ENCODE measurements around the gene HSD17B3. TPM values are rescaled to one million over a fixed set of nuclear protein-coding genes. Genes with fewer than 3 reads are reported as not detected.
"Not testable (repeated sequence)": the region's sequence is repeated elsewhere in the genome, so short reads cannot be mapped to it uniquely, and the experiment has no call there.

HSD17B3 gene
- total and polyA plus RNA-seq, 2 donors (not counting 3 experiments of a cell fraction or from before 2014, with no cell fraction given) = 0.46 TPM; not detected in 1

DNA sequence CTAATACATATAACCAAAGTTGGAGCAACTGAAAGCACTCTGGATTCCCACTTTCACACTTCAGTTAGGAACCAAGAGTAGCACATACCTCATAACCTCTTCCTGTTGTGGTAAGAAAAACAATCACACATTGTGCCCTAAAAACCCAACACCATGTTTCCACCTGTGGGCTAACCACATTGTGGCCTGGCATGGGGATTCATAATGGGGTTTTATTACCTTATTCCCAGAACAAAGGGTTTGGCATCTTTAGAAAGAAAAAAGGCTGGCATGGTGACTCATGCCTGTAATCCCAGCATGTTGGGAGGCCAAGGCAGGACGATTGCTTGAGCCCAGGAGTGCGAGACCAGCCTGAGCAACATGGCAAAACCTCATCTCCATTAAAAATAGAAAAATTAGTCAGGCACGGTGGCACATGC is 60.6 kb downstream of the HSD17B3 start:
- Histone ChIP-seq H2AFZ (ENCODE audit: low read depth, low read length) (no peak overlapping the region), H3K4me2 (ENCODE audit: insufficient read depth, low read length) (no peak overlapping the region), H3K27ac (ENCODE audit: insufficient read depth, low read depth, low read length) (no peak overlapping the region), H3K27me3 (ENCODE audit: control insufficient read depth in 2 of 2, insufficient read depth in 2 of 2, low read length in 2 of 2) (peaks cover 3 to 5% of the 10 kb centered on the region in 2 experiments), H3K36me3 (ENCODE audit: control insufficient read depth in 2 of 2, extremely low read depth in 1 of 2, insufficient read depth in 2 of 2, low read length in 2 of 2) (no peaks in the 10 kb centered on the region), H3K9me3 (replicated peaks; ENCODE audit: control insufficient read depth, insufficient read depth, low read length) (no peaks in the 10 kb centered on the region), H4K20me1 (replicated peaks; ENCODE audit: control insufficient read depth, extremely low read depth, insufficient read depth, low read length) (no peaks in the 10 kb centered on the region), H3K9me1 (replicated peaks; ENCODE audit: control insufficient read depth, extremely low read depth, insufficient read depth, low read length) (no peaks in the 10 kb centered on the region), H3K9ac (replicated peaks; ENCODE audit: extremely low read depth, insufficient read depth, low read length) (no peak overlapping the region), H3K79me2 (ENCODE audit: control insufficient read depth, insufficient read depth, low read length) (no peaks in the 10 kb centered on the region), H3K4me3 (replicated peaks in 1 of 3; ENCODE audit: insufficient read depth in 1 of 3, low read depth in 1 of 3, low read length in 3 of 3) (no peak overlapping the region), H3K4me1 (ENCODE audit: control insufficient read depth, extremely low read depth, insufficient read depth, low read length) (no peaks in the 10 kb centered on the region)
- no TSS peak for BruUV-seq (replicated peaks)
- no peak for TF ChIP-seq POLR2A (IDR thresholded peaks at IDR 0.05; ENCODE audit: low read depth, low read length)
- dilution Hi-C loops (cut with MboI; ENCODE audit: extremely low pct_ligation_motif_present, low sequenced_read_pairs) (no loop called here), intact Hi-C loops (cut with micrococcal nuclease) (no loop called here)
- ChIA-PET POLR2A (no interaction called here), CTCF (interaction anchor here (1.2 kb wide), 1 partner anchor 8 kb away, joined by 3 read pairs; no protein-coding TSS in a partner anchor)
- FAIRE-seq (no peak), DNase-seq (ENCODE audit: low read depth, low spot score) (no peak)

DNA sequence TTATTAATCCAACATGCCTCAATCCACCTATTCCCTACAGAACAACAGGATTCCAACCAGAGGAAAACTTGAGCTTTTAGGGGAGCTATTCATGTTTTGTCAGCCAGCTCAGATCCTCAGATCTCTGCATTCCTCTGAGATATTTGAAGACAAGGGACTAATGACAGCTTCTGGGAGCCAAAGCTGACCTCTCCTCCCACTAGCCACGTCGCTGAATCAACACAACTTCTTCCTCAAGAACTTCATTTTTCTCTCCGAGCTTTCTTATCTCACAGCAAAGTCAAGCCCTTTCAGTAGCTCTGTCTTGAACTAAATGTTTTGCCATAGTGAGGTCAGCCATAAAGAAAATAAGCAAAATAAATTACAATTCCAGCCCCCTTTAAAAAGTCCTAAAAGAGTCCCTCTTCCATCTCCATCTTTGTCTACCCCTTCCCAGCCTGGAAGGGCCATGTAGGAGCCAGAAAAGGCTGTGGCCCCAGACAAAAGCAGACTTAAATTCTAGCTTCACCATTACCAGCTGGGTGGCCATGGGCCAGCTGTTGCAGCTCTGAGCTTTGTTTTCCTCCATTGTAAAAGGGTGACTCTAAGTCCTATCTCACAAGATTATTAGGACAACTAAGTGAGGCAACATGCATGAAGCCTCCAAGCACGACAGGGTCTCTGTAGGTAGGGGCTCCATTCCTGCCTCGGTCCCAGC is 65.0 kb downstream of the HSD17B3 start:
- DNase-seq (ENCODE audit: low read depth, low spot score) = no peak
- no peaks in the 10 kb centered on the region for H3K36me3 ChIP-seq (ENCODE audit: control insufficient read depth in 2 of 2, extremely low read depth in 1 of 2, insufficient read depth in 2 of 2, low read length in 2 of 2)
- no peak overlapping the region for H3K9ac ChIP-seq (replicated peaks; ENCODE audit: extremely low read depth, insufficient read depth, low read length)
- H3K4me2 ChIP-seq (ENCODE audit: insufficient read depth, low read length) = no peak overlapping the region
- no peaks in the 10 kb centered on the region for H3K9me3 ChIP-seq (replicated peaks; ENCODE audit: control insufficient read depth, insufficient read depth, low read length)
- no peak overlapping the region for H3K4me3 ChIP-seq (replicated peaks in 1 of 3; ENCODE audit: insufficient read depth in 1 of 3, low read depth in 1 of 3, low read length in 3 of 3)
- FAIRE-seq = no peak
- peaks cover 5% of the 10 kb centered on the region in 2 experiments for H3K27me3 ChIP-seq (ENCODE audit: control insufficient read depth in 2 of 2, insufficient read depth in 2 of 2, low read length in 2 of 2)
- no peak overlapping the region for H3K27ac ChIP-seq (ENCODE audit: insufficient read depth, low read depth, low read length)
- BruUV-seq (replicated peaks) = no TSS peak
- no peaks in the 10 kb centered on the region for H3K4me1 ChIP-seq (ENCODE audit: control insufficient read depth, extremely low read depth, insufficient read depth, low read length)
- POLR2A ChIA-PET = no interaction called here
- intact Hi-C loops (cut with micrococcal nuclease) = no loop called here
- no peaks in the 10 kb centered on the region for H3K79me2 ChIP-seq (ENCODE audit: control insufficient read depth, insufficient read depth, low read length)
- H3K9me1 ChIP-seq (replicated peaks; ENCODE audit: control insufficient read depth, extremely low read depth, insufficient read depth, low read length) = no peaks in the 10 kb centered on the region
- dilution Hi-C loops (cut with MboI; ENCODE audit: extremely low pct_ligation_motif_present, low sequenced_read_pairs) = no loop called here
- H2AFZ ChIP-seq (ENCODE audit: low read depth, low read length) = no peak overlapping the region
- H4K20me1 ChIP-seq (replicated peaks; ENCODE audit: control insufficient read depth, extremely low read depth, insufficient read depth, low read length) = no peaks in the 10 kb centered on the region
- TF ChIP-seq, protein P1, sequence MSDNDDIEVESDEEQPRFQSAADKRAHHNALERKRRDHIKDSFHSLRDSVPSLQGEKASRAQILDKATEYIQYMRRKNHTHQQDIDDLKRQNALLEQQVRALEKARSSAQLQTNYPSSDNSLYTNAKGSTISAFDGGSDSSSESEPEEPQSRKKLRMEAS (IDR thresholded peaks at IDR 0.05; ENCODE audit: insufficient read depth, insufficient read length) = no peak
- no peak for TF ChIP-seq GATA2 (IDR thresholded peaks at IDR 0.05; ENCODE audit: insufficient read depth, insufficient read length, low read depth, low read length)
- no peak for TF ChIP-seq POLR2AphosphoS5 (IDR thresholded peaks at IDR 0.05; ENCODE audit: insufficient read depth, low read depth, low read length)
- TF ChIP-seq, protein P2, sequence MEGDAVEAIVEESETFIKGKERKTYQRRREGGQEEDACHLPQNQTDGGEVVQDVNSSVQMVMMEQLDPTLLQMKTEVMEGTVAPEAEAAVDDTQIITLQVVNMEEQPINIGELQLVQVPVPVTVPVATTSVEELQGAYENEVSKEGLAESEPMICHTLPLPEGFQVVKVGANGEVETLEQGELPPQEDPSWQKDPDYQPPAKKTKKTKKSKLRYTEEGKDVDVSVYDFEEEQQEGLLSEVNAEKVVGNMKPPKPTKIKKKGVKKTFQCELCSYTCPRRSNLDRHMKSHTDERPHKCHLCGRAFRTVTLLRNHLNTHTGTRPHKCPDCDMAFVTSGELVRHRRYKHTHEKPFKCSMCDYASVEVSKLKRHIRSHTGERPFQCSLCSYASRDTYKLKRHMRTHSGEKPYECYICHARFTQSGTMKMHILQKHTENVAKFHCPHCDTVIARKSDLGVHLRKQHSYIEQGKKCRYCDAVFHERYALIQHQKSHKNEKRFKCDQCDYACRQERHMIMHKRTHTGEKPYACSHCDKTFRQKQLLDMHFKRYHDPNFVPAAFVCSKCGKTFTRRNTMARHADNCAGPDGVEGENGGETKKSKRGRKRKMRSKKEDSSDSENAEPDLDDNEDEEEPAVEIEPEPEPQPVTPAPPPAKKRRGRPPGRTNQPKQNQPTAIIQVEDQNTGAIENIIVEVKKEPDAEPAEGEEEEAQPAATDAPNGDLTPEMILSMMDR (IDR thresholded peaks at IDR 0.05; ENCODE audit: extremely low read depth in 1 of 2, insufficient read depth in 1 of 2, low read depth in 1 of 2, low read length in 2 of 2) = no peak
- TF ChIP-seq POLR2A (IDR thresholded peaks at IDR 0.05; ENCODE audit: low read depth, low read length) = no peak
- no peak for TF ChIP-seq FOS (IDR thresholded peaks at IDR 0.05; ENCODE audit: borderline replicate concordance, insufficient read depth, low read length)
- no peak for TF ChIP-seq EZH2 (IDR thresholded peaks at IDR 0.05; ENCODE audit: borderline replicate concordance, low read depth, low read length, severe bottlenecking)
- CTCF ChIA-PET = interaction anchor here (0.9 to 1.7 kb wide), 4 partner anchors 12 to 175 kb away, joined by 3 to 8 read pairs (median 3); no protein-coding TSS in a partner anchor

DNA sequence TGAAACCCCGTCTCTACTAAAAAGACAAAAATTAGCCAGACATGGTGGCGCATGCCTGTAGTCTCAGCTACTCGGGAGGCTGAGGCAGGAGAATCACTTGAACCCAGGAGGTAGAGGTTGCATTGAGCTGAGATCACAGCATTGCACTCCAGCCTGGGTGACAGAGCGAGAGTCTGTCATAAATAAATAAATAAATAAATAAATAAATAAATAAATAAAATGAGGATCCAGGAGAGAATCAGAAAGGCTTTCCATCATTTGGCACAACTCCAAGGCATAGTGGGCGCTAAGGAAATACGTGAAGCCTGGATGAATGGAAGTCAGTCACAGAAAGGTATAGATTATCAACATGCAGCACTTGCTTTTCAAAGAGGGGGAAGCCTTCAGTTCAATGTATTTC is 65.6 kb downstream of the HSD17B3 start:
- CTCF ChIA-PET = interaction anchor here (0.9 to 1.7 kb wide), 3 partner anchors 13 to 175 kb away, joined by 3 to 8 read pairs (median 3); no protein-coding TSS in a partner anchor
- dilution Hi-C loops (cut with MboI; ENCODE audit: extremely low pct_ligation_motif_present, low sequenced_read_pairs); H3K9me1 ChIP-seq (replicated peaks; ENCODE audit: control insufficient read depth, extremely low read depth, insufficient read depth, low read length); intact Hi-C loops (cut with micrococcal nuclease); H3K4me1 ChIP-seq (ENCODE audit: control insufficient read depth, extremely low read depth, insufficient read depth, low read length); POLR2A ChIA-PET; FAIRE-seq; H2AFZ ChIP-seq (ENCODE audit: low read depth, low read length); BruUV-seq (replicated peaks); H3K9ac ChIP-seq (replicated peaks; ENCODE audit: extremely low read depth, insufficient read depth, low read length); H3K9me3 ChIP-seq (replicated peaks; ENCODE audit: control insufficient read depth, insufficient read depth, low read length); H4K20me1 ChIP-seq (replicated peaks; ENCODE audit: control insufficient read depth, extremely low read depth, insufficient read depth, low read length); H3K27me3 ChIP-seq (ENCODE audit: control insufficient read depth in 2 of 2, insufficient read depth in 2 of 2, low read length in 2 of 2); H3K27ac ChIP-seq (ENCODE audit: insufficient read depth, low read depth, low read length); DNase-seq (ENCODE audit: low read depth, low spot score); H3K4me3 ChIP-seq (replicated peaks in 1 of 3; ENCODE audit: insufficient read depth in 1 of 3, low read depth in 1 of 3, low read length in 3 of 3); H3K79me2 ChIP-seq (ENCODE audit: control insufficient read depth, insufficient read depth, low read length); H3K36me3 ChIP-seq (ENCODE audit: control insufficient read depth in 2 of 2, extremely low read depth in 1 of 2, insufficient read depth in 2 of 2, low read length in 2 of 2); H3K4me2 ChIP-seq (ENCODE audit: insufficient read depth, low read length): not testable (repeated sequence)

All from endothelial cell of umbilical vein (primary cell).